Stimulated activated CD8-positive, alpha-beta memory T cell treated with anti-CD3 and anti-CD28 coated beads, Interleukin-15, amount 100 ng/mL, for 1 hour (primary cell): ENCODE measurements around the gene RPS15.
A peak's percentile ranks its signal among the peaks of the same experiment; 100 is the strongest.

Source experiments
- DNase-seq: peaks from one replicate; pipeline ENCODE4 v3.0.0-alpha.2; 2020; ENCODE audit warnings: low read depth

RPS15 gene

DNA sequence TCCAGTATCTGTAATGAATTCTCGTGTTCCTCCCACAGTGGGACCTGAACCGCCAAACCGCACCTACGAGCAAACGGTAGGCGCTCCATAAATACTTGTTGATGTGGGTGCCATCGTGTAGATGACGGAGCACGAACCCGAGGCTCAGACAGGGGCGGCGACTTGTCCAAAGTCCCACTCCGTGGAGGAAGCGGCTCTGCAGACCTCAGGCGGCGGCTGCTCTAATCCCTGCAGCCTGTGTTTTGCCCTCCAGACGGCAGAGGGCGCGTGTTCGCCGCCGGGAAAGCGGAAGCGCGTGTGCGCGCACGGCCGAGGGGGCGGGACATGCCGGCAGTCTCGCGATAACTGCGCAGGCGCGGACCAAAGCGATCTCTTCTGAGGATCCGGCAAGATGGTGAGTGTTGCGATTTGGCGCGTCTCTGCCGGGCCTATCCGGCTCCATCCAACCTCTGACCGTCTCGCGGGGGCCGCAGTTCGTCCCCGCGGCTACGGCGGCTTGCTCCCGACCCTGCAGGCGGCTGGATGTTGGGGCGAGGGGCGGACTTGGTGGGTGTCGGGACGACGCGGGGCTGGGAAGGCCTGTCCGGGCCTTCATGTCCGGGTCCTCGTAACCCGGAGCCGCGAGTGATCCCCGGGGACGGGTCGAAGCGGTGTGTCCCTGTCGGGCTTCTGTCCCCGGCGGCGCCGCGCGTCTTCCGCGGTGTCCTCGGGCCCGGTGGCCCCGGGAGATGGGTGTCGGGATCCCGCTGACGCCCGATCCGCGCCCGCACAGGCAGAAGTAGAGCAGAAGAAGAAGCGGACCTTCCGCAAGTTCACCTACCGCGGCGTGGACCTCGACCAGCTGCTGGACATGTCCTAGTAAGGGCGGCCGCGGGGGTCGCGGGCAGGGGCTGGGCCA, at the start of gene RPS15:
Gene RPS15 (plus strand): TSS at position 362 of the 898 bp plus-strand sequence. CDS start 30 bp downstream, at position 392.
- peak; percentile 90 for DNase-seq

DNA sequence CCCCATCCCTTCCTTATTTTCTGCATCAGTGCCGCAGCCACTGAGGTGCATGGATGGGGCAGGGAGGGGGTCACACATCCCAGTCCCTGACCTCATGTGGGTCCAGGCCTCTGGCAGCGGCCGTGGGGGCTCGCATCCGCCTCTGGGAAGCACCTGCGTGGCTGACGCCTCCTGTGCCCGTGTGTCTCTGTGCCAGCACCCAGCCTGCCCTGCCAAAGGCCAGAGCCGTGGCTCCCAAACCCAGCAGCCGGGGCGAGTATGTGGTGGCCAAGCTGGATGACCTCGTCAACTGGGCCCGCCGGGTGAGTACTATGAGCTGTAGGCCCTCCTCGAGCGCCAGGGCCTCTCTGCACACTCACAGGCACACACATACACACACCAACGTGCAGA, 49.6 kb upstream of the RPS15 start:
- no peak for DNase-seq

DNA sequence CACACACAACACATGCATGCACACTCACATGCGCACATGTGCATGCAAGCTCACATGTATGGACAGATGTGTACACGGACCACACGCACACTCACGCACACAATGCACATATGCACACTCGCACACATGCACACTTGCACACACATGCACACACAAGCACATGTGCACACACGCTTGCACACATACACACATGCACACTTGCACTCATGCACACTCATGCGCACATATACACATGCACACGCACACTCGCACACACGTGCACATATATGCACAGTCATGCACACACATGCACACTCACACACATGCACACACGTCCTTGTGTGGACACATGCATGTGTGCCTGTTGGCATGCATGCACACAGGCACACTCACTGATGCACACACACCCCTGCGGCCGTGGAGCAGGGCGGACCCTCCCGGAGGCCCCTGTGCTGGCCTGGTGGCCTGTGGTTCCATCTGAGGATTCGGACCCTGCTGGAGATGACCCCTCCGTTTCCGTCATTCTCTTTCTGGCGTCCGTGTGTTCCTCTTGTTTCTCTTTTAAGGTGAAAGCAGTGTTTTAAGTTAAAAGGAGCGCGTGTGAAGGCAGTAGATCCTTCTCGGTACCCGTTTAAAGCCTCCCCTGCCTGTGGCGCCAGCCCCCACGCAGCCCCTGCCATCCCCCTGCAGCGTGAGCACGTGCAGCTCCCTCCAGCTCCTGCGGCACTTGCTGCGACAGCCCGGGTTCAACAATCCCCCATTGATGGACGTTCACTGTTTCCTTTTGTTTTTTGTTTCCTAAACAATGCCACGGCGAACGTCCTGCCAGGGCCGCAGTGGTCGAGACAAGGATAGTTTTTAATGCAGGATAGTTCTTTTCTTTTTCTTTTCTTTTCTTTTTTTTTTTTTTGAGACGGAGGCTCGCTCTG, 48.9 kb upstream of the RPS15 start:
- DNase-seq, result no peak

DNA sequence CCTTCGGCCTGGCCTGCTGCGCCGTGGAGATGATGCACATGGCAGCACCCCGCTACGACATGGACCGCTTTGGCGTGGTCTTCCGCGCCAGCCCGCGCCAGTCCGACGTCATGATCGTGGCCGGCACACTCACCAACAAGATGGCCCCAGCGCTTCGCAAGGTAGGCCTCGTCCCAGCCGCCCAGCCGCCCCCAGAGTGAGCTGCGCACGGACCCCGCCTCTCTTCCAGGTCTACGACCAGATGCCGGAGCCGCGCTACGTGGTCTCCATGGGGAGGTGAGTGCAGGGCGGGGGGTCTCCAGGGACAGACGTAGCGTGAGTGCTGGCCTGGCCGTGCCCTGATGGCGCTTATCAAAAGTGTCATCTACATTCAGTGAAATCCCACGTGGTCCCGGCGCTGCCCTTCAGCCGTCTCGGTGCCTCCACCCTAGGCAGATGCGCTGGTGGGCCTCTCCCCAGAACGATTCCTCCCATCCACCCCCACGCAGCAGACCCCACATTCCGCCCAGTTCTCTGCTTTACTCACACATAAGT, 47.2 kb upstream of the RPS15 start:
- no peak for DNase-seq

DNA sequence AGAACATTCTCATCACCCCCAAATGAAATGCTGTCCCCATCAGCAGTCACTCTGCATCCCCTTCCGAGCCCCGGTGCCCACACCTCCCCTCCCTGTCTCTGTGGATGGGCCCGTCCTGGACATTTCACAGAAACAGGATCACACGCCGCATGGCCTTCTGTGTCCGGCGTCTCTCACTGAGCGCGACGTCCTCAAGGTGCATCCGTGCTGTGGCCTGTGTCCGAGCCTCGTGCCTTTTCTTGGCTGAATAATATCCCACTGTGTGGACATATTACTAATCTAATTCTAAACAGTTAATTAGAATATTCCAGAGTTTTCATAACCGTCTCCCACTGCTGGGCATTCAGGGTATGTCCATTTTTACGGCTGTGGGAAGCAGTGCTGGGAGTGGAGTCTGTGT, 45.8 kb upstream of the RPS15 start:
- no peak for DNase-seq

DNA sequence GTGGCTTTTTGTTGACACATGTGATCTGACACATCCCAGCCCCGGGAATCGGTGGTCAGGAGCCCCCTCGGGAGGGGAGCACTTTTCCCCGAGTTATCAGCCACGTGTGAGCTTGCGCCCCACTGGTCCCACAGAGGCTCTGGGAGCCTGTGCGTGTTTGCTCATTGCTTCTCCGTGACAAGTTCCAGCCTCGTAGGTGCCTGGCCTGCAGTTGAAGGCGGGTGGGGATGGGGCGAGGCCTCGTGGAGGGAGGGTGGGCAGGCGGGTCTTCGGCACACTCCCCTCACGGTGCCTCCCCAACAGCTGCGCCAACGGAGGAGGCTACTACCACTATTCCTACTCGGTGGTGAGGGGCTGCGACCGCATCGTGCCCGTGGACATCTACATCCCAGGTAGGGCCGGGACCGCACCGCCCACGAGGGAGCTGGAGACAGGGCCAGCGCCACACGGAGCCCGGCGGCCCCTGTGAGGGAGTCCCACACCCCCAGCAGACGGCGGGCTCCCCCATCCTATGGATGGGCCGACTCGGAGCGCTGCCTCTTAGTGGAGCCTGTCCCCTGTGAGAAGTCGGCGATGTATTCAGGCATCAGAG, 45.2 kb upstream of the RPS15 start:
- no peak for DNase-seq

DNA sequence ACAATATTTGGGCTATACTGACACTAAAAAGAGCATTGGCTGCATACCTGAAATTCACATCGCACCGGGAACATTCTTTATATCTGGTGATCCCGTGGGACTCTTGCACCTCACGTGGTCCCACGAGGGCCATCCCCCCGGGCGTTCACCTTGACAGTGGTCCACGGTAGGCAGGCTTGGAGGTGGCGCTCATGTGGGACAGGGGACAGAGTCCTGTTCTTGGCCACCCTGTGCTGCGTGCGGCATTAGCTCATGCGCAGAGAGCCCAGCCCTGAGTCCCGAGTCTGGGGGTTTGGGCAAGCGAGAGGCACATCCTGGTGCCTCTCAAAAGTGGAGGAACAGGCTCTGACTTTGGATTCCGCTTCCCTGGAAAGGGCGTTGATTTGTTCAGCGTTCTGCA, 44.4 kb upstream of the RPS15 start:
- DNase-seq, result no peak

DNA sequence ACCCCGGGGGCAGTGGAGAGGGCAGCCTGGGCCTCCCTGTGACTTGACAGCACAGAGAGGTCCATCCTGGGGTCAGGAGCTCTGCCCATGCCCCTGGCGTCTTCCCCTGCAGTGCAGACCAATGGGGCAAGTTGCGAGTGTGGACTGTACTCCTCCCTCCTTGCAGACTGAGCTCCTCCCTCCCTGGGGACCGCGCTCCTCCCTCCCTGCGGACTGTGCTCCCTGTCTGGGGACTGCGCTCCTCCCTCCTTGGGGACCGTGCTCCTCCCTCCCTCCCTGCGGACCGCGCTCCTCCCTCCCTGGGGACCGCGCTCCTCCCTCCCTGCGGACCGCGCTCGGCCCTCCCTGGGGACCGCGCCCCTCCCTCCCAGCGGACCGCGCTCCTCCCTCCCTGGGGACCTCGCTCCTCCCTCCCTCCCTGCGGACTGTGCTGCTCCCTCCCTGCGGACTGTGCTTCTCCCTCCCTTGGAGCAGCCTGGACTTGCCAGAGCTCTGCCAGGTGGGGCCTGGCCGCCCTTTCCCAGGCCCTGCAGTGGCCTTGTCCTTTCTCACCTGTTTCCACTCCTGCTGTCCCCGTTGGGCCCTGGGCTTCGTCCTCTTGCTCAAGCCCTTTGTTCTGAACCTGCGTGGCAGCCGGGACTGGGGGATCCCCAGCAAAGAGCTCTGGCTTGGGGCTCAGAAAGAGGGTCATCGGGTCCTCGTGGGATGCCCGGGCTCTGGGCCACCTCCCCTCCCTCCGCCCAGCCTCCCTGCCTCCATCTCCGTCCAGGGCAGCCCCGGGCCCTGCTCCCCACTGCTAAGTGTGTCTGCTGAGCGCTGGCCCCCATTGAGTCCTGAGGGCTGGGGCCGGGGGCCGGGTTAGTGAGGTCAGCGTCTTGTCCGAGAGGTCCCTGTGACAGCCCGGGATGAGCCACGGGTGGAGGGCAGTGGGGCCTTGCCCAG, 43.7 kb upstream of the RPS15 start:
- no peak for DNase-seq

DNA sequence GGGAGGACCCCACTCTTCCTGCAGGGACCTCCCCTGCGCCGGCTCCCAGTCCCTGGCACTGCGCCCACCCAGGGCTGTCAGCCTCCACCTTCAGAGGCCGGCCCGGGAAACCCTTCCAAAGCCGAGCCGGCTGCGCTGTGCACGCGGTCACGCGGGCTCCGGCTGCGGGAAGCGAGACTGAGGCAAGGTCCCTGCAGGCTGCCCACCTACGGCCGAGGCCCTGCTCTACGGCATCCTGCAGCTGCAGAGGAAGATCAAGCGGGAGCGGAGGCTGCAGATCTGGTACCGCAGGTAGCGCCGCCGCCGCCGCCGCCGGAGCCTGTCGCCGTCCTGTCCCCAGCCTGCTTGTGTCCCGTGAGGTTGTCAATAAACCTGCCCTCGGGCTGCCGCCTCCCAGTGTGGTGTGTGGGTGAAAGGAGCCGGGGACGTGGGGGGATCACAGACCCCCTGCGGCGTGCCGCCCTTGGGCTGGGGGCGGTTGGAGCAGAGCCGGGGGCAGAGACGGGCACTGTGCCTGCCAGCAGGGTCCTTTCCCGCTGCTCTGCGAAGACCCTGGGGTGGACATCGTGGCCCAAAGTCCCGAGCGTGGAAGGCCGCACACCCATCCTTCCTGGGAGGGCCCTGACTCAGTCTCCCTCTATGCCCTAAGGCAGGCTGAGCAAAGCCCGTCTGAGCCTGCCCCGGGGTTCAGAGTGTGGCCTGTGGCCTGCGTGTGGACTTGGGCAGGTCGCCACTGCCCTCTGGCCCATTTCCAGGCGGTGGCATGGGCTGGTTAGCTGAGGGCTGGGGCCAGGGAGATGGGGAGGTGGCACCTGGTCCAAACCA, 42.8 kb upstream of the RPS15 start:
- no peak for DNase-seq

DNA sequence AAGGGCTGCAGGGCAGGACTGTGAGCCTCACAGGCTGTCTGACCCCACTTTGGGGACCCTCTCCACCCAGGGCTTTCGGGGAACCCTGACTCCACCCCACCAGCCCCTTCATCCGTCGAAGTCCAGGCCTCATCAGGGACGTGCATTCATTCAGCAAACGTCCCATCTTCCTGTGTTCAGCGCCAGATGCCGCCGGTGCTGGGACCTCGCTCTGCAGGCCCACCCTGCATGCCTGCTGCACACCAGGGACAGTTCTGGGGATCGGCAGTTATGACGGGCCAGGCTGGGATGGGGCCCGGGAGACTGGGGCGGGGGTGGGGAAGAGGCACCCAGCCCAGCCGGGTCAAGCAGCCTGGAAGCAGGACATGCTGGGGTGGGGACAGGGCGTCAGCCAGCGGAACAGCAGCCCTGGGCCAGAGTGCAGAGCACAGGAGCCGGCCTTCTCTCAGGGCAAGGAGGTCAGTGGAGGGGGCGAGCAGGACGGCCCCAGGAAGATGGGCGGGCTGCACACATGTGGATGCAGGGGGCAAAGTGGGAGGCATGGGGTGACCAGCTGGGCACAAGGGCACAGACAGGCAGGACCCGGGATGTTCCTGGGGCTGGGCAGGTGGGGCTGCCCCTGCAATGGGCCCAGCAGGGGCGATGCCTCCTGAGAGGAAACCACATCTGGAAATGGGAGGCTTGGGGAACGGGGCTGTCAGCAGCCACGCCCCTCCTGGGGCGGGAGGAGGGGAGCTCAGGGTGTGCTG, 42.0 kb upstream of the RPS15 start:
- DNase-seq, result no peak

DNA sequence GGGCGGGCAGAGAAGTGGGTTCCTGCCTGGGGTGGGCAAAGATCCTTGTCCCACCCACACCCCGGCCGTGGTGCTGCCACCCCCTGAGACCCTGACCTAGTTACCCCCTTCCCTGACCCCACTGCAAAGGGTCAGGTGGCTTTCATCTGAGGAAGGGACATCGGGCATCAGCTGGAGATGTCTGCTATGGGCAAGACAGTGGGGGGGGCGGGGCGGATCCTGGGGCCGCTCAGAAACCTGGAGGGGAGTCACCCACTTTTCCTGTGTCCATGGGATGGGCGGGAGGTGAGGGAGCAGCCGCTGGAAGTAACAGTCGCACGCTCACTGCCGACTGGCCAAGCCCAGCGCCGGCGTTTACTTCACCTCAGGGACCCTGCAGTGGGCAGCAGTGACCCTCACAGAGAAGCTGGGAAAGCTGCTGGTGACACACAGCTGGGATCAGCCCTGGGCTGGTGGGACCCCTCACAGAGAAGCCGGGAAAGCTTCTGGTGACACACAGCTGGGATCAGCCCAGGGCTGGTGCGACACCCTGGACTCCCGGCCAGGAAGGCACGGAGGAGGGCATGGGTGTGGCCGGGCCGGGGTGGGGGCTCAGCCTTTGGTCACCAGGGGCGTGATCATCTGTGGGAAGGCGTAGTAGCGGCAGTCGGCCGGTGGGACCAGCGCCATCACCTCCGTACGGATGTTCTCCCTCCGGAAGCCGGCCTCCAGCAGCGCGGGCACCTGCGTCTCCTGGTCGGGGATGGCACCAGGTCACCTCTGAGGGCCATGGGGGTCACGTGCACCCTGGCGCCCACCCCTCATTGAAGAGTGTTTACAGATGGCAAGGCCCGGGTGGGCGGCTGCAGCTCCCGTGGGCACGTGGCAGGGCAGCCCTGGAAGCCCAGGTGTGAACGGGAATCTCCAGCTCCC, 41.2 kb upstream of the RPS15 start:
- DNase-seq, result no peak

DNA sequence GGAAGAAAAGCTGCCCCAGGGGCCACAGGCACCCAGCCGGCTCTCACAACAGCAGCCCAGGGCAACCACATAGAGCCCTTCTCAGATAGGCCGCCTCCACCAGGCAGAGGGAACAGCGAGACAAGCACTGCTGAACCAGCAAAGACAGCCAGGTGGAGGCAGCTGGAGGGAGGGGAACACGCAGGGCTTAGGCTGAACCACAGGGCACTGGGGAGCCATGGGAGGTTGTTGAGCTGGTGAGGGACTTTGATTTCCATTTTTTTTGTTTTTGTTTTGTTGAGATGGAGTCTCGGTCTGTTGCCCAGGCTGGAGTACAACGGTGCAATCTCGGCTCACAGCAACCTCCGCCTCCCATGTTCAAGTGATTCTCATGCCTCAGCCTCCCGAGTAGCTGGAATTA, 40.4 kb upstream of the RPS15 start:
- DNase-seq, result no peak

DNA sequence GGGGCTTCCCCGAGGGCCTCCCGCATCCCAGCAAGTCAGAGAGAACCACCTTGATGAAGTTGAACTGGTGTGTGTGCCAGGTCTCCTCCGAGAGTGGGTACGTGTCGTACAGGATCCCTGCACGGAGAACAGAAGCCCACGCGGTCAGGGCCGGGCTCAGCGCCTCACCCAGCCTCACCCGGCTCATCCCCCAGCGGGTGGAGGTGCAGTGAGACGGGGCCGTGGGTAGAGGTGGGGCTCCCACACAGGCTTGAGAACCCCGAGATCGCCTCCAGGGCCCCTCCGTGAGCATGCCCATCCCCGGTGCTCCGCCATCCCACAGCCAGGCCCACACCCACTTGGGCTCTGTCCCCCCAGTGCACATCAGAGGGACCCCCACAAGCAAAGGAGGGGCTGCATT, 39.1 kb upstream of the RPS15 start:
- DNase-seq, result no peak

DNA sequence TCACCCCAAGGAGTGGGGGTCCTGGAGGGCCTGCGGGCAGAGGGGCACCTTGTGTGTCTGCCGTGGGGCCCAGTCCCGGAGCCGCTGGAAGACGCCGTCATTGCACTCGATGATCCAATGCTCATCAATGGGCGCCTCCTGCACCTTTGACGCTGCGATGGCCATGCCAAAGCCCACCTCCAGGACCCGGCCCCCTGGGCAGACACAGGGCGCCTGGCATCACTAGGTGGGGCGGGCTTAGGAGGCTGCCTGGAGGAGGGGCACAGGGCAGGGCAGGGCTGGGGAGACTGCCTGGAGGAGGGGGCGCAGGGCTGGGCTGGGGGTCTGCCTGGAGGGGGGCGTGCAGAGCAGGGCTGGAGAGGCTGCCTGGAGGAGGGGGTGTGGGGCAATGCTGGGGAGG, 38.5 kb upstream of the RPS15 start:
- no peak for DNase-seq

DNA sequence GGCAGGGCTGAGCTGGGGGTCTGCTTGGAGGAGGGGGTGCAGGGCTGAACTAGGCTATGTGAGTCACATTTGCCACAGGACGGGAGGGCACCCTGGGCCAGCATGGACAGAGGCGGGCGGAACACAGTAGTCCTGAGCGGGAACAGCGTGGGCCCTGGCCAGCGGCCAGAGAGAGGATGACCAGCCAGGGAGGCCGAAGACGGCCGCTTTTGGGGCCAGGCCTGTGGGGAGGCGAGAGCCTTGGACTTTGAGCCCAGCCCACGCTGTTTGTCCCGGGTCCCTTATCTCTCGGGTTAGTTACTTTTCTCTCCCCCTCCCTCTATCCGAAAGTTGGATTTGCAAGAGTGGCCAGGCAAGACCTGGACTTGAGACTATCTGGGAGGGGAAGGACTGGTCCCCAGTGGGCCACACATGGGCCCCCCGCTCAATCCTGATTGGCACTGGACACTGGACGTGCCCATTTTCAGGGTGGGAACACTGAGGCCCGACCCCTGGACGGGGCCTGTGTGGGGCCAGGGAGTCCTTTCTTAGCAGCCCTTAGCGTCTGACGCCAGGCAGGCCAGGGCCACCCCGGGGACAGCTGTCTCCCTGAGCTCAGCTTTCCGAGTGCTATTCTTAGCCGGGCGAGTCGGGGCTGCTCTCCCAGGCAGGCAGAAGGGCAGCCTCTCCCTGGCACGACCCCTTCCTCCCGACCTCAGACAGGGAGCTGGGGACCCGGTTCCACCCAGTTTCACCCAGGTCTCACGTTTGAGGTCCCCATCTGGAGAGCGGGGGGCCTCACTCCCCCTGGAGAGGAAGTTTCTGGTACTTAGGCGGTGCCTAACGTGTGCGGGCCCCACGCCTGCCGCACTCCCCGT, 37.7 kb upstream of the RPS15 start:
- no peak for DNase-seq

DNA sequence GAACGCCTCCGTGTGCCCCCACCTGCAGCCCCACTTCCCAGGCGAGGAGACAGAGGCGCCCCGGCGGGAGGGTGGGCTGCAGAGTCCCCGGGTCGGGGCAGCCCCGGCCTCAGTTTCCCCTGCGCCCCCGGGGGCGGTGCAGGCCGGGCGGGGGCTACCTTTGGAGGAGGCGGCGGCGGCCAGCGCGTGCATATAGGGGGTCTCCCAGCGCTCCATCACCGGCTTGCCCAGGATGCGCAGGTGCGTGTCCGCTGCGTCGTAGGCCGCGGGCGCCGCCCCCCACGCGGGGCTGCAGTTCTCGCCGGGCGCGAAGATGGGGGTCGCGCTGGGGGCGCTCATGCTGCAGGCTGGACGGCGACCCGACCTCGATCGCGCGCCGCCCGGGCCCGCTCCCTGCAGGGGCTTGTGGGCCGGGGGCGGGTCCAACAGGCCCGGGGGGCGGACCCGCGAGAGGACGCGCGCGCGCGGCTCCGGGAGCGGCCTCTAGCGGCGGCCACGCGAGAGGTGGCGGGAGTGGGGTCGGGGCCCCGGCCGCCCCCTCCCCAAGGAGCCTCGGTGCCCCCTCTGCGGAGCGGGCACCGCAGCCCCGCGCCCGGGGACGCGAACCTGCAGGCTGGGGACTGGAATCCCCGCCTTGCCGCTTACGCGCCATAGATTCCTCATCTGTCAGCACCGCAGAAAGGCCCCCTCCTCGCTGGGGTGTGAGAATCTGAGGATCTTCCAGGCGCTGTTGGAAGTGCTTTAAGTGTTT, 36.9 kb upstream of the RPS15 start, which contains the start of gene GAMT:
Gene GAMT (minus strand): TSS at position 405 of the 751 bp plus-strand sequence. CDS start 66 bp downstream, at position 339.
- DNase-seq, result no peak

DNA sequence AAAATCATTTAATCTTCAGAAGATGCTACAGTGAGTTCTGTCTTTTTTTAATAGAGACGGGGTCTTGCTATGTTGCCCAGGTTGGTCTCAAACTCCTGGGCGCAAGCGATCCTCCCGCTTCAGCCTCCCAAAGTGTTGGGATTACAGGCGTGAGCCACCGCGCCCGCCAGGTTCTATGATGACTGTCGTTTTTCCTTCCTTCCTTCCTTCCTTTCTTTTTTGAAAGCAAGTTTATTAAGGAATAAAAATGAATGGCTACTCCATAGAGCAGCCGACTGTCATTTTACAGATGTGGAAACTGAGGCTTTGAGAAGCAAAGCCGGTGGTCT, 36.3 kb upstream of the RPS15 start:
- DNase-seq, result no peak
